ENCODE data around the gene FSIP1. TPM values are rescaled to one million over a fixed set of nuclear protein-coding genes. Genes with fewer than 3 reads are reported as not detected.

Gene FSIP1
- total RNA-seq, 1 donor from 2014 or later: 14.7 TPM

GRCh38 chr15:39719109-39719508 is 63.5 kb downstream of the FSIP1 start:
- DNase-seq: no peak

- DNase-seq: no peak
These were observed 65.5 kb downstream of the FSIP1 start for GRCh38 chr15:39717134-39717533.

GRCh38 chr15:39714251-39714650 is 68.4 kb downstream of the FSIP1 start:
- no peak for DNase-seq

GRCh38 chr15:39713846-39714245 is 68.8 kb downstream of the FSIP1 start:
- no peak for DNase-seq

- DNase-seq: no peak
These were observed 72.0 kb downstream of the FSIP1 start for GRCh38 chr15:39710681-39711080.

- no peak for DNase-seq
These were observed 72.7 kb downstream of the FSIP1 start for GRCh38 chr15:39709941-39710340.

- no peak for DNase-seq
These were observed 76.4 kb downstream of the FSIP1 start for GRCh38 chr15:39706206-39706605.

- no peak for DNase-seq
These were observed 78.0 kb downstream of the FSIP1 start for GRCh38 chr15:39704689-39705088.

GRCh38 chr15:39704235-39704634 is 78.4 kb downstream of the FSIP1 start:
- DNase-seq: no peak

GRCh38 chr15:39701988-39702387 is 80.7 kb downstream of the FSIP1 start:
- no peak for DNase-seq

GRCh38 chr15:39700375-39700700 is 82.3 kb downstream of the FSIP1 start:
- DNase-seq: no peak

- no peak for DNase-seq
These were observed 82.9 kb downstream of the FSIP1 start for GRCh38 chr15:39699516-39700374.

- no peak for DNase-seq
These were observed 83.9 kb downstream of the FSIP1 start for GRCh38 chr15:39698444-39699390.

GRCh38 chr15:39697509-39697908 is 85.1 kb downstream of the FSIP1 start:
- no peak for DNase-seq

- no peak for DNase-seq
These were observed 86.8 kb downstream of the FSIP1 start for GRCh38 chr15:39695793-39696192.

GRCh38 chr15:39692356-39693327 is 90.0 kb downstream of the FSIP1 start:
- DNase-seq: peak; percentile 21

- DNase-seq: peak; percentile 5
These were observed 91.6 kb downstream of the FSIP1 start for GRCh38 chr15:39690881-39691634.

GRCh38 chr15:39687965-39688364 is 94.7 kb downstream of the FSIP1 start:
- DNase-seq: no peak

GRCh38 chr15:39685999-39686613 is 96.5 kb downstream of the FSIP1 start:
- no peak for DNase-seq

GRCh38 chr15:39685367-39685766 is 97.3 kb downstream of the FSIP1 start:
- no peak for DNase-seq

- no peak for DNase-seq
These were observed 98.4 kb downstream of the FSIP1 start for GRCh38 chr15:39684233-39684632.
